Measurements from ENCODE around the gene HEATR5A.
"Not testable (repeated sequence)": the region's sequence is repeated elsewhere in the genome, so short reads cannot be mapped to it uniquely, and the experiment has no call there.

The HEATR5A gene

DNA sequence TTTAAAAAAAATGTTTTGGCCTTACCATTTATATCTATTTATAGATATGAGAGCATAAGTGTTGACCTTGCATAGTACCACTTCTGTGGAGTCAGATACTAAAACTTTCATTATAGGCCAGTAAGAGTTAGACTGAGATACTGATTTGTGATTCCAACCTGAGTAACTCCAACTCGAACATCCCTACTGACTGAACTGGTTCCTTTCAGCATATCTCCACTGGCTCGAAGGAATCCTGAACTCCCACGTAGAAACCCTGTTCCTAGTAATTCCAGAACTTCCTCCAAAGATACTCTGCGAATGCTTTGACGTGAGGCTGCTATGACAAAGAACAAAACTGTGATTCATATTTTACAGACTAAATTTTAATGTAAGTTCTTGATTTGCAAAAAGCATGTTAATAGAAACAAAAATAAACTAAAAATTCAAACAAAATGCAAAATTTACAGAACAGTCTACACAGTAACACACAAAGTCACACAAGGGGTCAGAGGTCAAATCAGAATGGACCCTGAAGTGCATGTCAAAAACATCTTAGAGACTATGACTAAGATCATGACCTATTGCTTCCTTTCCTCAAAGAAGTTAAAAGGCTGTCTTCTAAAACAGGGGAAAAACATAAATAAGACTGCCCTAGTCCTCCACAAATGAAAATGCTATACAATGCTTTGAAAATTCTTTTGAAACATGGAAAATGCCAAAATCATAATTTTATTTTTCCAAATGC lies 31.5 kb downstream of the HEATR5A start:
- no peak for DNase-seq

DNA sequence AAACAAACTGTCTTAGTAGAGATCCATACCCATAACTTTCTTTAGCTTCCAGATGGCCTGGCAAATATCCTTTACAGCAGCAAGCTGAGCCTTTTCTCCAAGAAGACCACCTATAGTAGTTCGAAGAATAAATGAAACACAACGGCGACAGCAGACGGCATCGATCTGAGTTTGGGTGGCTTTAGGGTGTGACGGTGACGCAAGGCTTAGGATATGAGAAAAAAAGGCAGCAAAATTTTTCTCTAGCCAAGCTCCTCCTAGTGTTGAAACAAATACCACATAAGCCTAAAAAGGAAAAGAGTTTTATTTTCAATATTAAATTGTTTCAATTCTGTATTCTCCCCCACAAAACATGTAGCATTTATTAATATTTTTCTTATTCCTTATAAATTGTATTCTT lies 33.3 kb downstream of the HEATR5A start:
- DNase-seq, result no peak

DNA sequence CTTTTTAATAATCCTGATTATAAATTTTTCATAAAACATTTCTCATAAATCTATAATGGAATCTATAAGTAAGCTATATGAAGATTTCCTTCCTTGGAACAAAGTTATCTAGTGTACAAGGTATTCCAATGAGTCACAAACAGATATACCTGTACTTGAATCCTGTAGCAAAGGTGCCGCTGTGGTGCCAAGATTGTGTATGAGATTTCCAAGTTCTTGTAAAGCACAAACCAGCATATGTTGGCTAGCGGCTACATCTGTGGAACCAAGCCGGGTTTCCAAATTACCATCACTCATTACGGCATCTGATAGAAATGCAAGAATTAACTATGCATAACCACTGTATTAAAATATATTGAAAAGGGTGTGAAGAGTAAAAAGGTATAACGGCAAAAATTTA lies 34.1 kb downstream of the HEATR5A start:
- no peak for DNase-seq

DNA sequence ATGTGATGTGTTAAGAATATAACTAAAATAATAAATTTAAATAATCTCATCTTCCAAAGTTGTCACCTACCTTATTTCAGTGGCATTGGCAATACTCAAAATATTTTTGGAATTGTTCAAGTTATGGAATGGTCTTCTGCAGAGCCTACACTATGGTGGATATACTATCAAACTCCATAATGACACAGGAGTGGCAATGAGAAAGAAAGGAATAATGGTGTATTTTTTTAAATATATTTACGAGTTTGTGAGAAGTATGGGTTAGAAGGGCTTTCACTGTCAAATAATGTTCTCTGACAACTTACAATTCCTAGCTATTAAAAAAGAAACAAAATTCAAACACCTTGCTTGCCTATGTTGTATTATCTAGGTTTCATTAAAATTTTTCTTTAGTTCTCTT lies 38.1 kb downstream of the HEATR5A start:
- no peak for DNase-seq

DNA sequence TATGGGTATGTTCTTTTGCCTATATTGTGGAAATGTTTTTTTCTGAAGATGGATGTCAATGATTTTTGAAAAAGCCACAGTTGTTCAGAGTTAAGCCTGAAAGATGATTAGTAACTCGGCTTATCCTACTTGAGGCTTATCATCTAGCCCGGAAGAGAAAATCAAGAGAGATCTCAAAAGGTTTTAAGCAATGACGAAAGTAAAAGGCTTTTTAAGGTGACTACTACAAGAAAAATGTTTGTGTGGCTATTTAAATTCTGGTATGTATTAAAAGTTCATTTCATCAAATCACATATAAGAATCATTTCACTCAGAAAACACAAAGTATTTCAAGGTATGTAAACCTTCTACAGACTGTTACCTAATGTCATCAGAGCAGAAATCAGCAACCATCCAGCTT lies 40.2 kb downstream of the HEATR5A start:
- DNase-seq, result peak; percentile 8

DNA sequence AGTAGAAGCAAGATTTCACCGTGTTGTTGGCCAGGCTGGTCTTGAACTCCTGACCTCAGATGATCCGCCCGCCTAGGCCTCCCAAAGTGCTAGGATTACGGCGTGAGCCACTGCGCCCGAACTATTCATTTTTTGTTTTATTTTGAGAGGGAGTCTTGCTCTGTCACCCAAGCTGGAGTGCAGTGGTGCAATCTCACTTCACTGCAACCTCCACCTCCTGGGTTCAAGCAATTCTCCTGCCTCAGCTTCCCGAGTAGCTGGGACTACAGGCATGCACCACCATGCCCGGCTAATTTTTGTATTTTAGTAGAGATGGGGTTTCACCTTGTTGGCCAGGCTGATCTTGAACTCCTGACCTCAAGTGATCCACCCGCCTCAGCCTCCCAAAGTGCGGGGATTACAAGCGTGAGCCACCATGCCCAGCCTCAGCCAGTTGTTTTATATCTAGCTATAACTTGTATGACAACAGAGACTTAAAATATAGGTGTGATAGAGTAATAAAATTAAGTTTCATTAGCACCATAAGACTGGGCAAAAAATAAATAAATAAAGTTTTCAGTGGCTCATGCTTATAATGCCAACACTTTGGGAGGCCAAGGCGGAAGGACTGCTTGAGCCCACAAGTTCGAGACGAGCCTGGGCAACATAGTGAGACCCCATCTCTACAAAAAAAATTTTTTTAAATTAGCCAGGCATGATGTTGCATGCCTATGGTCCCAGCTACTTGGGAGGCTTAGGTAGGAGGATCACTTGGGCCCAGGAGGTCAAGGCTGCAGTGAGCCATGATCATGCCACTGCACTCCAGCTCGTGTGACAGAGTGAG lies 41.0 kb downstream of the HEATR5A start:
- not testable (repeated sequence) for DNase-seq

DNA sequence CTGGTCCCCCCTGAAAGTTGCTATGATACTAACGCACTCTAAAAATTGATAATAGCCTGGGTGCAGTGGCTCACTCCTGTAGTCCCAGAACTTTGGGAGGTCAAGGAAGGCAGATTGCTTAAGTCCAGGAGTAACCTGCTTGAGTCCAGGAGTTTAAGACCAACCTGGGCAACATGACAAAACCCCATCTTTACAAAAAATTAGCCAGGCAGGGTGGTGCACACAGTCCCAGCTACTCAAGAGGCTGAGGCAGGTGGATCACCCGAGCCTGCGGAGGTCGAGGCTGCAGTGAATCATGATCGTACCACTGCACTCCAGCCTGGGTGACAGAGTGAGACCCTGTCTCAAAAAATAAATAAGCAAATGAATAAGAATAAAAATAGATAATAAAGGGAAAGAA lies 42.9 kb downstream of the HEATR5A start:
- DNase-seq, result no peak

DNA sequence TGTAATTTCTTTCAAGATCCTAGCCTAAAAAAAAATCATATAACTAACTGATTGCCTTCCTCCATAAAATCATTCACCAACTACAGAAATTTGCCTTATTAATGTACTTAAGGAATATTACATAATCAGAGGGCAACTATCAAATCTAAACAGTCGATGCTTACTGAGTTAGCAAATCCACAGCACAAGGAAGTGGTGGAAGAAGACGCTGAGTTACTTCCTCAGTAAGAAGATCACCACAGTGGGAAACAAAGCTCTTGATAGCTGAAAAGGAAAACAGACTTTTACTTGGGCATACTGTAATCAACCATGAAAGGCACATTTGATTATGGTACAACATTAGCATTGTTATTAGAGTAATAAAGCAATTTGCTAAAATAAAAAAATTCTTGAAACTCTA lies 48.7 kb downstream of the HEATR5A start:
- no peak for DNase-seq

DNA sequence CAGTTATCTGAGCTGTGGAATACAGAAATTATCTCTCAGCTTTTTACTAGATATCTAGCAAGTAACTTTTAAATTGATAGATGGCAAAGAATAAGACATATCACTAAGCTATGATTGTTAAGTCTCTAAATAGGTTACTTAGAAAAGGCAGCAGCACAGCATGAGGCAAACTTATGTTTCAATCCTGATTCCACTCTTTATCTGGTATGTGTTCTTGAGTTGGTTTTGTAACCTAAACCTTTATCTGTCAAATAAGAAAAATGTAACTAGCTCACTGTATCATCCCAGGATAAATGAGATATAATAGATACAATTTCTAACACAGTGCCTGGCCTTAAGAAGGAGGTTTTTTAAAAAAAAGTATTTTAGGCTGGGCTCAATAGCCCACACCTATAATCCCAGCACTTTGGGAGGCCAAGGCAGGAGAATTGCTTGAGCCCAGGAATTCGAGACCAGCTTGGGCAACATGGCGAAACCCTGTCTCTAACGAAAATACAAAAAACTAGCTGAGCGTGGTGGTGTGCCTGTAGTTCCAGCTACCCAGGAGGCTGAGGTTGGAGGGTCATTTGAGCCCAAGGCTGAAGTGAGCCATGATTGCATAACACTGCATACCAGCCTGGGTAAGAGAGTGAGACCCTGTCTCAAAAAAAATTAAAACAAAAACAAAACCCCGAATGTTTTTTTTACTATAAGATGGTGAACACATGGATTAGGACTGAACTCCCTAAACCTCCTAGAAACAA lies 56.8 kb downstream of the HEATR5A start:
- no peak for DNase-seq

DNA sequence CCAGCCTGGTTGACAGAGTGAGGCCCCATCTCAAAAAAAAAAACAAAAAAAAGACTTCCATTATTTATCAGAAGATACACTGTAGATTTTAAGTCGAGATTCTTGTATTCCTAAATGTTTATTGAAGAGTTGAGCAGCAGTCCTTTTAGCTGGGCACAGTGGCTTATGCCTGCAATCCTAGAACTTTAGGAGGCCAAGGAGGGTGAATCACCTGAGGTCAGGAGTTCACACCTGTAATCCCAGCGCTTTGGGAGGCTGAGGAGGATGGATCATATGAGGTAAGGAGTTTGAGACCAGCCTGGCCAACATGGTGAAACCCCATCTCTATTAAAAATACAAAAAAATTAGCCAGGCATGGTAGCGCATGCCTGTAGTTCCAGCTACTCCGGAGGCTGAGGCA lies 57.6 kb downstream of the HEATR5A start:
- DNase-seq, result no peak

DNA sequence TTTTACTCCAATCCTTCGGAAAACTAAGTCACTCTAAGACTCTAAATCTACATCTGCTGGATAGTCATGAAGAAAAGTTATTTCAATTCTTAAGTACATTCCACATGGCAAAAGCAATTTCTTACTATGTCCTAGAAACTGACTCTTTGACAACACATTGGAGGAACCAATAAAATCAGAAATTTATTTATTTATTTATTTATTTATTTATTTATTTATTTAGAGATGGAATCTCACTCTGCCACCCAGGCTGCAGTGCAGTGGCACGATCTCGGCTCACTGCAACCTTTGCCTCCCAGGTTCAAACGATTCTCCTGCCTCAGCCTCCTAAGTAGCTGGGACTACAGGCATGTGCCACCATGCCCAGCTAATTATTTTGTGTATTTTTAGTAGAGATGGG lies 58.6 kb downstream of the HEATR5A start:
- not testable (repeated sequence) for DNase-seq

DNA sequence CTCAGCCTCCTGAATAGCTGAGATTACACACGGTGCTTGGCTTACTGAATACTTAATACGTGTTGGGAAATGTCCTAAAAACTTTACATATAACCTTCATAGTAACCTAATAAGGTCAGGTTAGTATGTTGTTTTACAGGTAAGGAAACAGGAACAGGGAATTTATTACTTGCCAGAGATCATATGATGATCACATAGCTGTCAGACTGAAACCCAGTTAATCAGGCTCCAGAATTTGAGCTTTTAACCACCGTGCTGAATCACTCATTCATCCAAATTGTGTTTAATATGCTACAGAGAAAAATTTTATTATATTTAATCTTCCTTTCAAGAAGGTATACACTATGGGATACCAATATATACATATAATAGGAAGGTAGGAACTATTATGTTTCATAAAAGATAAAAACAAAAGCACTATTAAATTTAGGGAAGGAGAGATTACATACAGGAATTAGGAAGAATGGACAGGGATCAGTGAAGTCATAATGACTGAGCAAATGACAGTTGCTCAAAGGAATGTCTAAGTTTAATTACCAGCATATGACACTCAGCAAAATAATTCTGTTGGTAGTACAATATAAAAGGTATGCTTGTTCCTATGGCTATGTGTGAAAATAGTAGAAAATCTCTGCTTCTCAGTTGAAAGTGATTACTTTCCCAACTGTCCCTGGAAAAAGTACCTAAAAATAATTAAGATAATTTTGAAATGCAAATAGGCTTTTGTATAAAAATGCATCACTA lies 59.3 kb downstream of the HEATR5A start:
- peak; percentile 72 for DNase-seq

DNA sequence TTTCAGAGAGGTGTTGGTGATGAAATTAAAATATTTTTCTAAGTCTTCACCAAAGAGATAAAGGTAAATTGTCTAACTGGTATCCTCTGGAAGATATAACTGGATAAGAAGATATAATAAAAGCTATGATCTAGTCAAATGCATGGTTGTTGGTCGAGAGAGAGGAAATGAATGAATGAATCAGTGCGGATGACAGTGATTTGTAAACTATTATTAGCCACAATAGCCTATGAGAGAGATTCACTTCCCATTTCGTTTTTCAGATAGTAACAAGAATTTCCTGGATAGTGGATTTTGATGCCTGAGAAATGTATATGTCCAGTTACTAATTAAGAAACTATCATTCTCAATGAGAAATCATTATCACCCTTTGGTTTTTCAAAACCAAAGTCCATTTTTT lies 63.1 kb downstream of the HEATR5A start:
- DNase-seq, result no peak

DNA sequence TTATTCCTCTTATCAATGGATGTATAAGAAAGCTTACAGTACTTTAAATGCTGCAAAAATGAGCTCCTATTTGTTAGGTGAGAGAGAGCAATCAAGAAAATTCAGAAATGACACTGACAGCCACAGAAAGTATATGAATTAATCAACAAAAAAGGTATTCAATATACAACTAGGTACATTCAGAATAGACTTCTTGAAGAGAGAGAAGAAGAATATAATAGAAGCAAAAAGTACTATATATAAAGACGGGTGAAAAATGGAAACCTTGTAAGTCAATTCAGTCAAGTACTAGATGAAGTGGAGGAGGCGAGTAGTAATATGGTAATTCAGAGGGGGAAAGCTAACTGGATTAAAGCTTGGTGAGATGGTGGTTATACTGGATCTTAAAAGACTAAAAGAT lies 74.3 kb downstream of the HEATR5A start:
- DNase-seq, result no peak

DNA sequence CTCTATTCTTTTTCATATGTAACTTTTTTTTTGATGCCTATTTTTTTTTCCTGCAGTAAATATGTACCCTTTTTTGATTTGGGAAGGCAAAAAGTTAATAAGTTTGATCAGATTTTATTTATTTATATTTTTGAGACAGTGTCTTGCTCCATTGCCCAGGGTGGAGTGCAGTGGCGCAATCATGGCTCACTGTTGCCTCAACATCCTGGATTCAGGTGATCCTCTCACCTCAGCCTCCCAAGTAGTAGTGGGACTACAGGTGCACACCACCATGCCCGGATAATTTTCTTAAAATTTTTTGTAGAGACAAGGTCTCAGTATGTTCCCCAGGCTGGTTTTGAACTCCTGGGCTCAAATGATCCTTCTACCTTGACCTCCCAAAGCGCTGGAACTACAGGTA lies 79.1 kb downstream of the HEATR5A start:
- DNase-seq, result no peak

DNA sequence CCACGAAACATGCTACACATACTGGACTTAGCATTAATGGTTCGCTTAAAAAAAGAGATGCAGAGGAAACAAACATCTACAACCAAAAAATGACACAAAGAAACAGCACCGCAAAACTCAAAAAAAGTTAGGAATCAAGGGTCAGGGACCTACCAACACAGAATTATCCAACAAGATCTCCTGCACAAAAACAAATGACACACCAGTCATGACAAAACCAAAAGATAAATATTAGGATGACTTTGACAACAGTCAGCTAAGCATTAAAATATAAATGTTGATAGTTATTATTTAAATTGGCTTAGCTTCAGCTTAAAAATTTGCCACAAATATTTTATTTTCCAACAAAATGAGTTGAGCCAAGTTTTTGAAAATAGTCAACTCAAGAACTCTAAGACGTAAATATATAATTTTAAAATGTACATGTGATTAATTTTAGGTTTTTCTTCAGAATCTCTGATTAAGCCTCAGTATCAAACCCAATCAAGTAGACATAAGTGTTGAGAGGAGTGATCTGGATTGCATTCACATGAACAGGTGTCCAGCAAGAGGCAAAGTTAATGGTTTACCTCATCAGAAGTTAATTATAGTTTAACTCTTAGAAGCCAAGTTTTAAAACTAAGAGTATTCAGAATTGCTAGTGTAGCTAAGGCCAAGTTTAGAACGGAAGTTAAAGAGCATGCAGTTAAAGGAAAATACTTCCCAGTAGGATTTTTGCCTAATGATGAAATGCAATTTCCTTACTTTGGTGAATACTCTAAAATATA lies 79.9 kb downstream of the HEATR5A start:
- no peak for DNase-seq

DNA sequence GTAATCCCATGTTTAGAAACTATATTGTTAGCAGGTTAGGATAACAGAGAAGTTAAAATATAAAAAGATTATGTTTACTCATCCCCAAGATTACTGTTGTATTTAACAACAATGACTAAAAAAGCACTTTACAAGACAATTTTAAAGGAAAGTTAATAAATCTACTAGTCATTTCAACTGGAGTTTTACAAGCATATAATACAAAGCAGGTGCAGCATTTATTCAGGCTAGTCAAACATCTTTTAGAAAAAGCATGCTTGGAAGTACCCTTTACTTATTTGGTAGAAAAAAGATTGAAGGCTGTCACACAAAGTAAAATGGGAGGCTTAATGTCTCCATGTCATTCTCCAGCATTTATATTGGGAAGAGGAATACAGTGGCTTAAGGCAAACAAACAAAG lies 80.6 kb downstream of the HEATR5A start:
- DNase-seq, result no peak

DNA sequence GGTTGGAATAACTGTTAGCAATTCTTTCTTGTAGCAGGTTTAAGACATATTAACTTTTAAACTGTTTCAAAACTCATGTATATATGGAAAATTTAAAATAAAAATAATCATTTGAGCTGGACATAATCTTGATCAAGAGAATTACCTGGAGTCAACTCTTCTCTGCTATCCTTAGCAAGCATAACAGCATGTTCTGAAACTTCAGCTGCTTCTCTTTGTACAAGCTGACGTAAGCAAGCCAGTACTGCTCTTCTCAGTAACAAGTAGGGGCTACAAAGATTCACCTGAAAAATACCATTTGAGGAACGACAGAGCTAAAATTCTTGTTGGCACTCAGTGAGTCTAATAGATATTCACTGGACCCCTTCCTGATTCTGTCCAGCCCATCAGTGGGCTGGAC lies 83.0 kb downstream of the HEATR5A start:
- no peak for DNase-seq

DNA sequence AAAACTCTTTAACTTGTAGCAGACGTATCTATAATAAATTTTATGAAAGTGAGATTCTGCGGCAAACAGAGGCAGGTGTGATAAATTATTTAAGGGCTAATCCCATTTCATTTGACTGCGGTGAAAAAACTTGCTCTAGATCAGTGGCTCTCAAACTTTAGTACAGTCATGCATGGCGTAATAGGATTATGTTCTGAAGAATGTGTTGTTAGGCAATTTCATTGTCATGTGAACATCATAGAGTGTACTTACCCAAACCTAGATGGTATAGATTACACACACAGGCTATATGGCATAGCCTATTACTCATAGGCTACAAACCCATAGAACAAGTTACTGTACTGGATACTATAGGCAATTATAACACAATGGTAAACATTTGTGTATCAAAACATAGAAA lies 83.7 kb downstream of the HEATR5A start:
- peak; percentile 18 for DNase-seq

DNA sequence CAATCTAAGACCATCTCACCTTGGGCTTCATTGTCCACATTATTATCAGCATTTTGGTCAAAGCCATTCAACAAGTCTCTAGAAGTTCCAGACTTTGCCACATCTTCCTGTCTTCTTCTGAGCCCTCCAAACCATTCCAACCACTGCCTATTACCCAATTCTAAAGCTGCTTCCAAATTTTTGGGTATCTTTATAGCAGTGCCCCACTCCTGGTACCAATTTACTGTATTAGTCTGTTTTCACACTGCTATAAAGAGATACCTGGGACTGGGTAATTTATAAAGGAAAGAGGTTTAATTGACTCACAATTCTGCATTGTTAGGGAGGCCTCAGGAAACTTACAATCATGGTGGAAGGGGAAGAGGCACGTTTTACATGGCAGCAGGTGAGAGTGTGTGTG lies 89.0 kb downstream of the HEATR5A start:
- not testable (repeated sequence) for DNase-seq

DNA sequence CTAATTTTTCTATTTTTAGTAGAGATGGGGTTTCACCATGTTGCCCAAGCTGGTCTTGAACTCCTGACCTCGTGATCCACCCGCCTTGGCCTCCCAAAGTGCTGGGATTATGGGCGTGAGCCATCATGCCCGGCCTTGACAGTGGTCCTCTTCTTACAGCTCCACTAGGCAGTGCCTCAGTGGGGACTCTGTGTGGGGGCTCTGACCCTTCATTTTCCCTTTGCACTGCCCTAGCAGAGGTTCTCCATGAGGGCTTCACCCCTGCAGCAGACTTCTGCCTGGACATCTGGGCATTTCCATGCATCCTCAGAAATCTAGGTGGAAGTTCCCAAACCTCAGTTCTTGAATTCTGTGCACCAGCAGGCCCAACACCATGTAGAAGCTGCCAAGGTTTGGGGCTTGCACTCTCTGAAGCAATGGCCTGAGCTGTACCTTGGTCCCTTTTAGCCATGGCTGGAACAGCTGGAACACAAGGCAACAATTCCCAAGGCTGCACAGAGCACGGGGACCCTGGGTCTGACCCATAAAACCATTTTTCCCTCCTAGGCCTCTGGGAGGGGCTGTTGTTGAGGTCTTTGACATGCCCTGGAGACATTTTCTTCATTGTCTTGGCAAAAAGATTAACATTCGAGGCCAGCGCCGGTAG lies 90.4 kb downstream of the HEATR5A start:
- DNase-seq, result not testable (repeated sequence)

DNA sequence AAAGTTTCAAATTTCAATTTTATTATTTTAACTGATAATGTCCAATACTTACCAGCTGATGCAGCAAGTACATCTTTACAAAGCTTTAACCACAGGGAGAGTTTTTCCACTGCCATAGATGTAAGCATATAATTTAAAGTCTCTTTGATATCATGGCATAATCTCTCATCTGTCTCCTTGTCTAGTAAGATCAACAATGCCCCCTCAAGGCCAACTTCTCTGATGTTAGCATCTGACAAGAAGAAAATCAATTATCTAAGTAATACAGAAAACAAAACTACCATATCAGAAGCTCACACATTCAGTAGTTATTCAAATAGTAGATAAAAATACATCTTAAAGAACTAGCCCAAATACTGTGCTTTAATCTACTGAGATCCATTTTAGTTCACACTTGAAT lies 94.2 kb downstream of the HEATR5A start:
- DNase-seq, result peak; percentile 17

All from EL (cell line).